Stimulated activated CD8-positive, alpha-beta memory T cell treated with anti-CD3 and anti-CD28 coated beads, Interleukin-12 subunit alpha, Interleukin-12 subunit beta, amount 100 ng/mL, for 1 hour (primary cell): ENCODE data around the gene RAB35.

Experiments
- DNase-seq: peaks from one replicate; pipeline ENCODE4 v3.0.0-alpha.2; 2020; ENCODE audit warnings: low read depth

Gene RAB35

DNA sequence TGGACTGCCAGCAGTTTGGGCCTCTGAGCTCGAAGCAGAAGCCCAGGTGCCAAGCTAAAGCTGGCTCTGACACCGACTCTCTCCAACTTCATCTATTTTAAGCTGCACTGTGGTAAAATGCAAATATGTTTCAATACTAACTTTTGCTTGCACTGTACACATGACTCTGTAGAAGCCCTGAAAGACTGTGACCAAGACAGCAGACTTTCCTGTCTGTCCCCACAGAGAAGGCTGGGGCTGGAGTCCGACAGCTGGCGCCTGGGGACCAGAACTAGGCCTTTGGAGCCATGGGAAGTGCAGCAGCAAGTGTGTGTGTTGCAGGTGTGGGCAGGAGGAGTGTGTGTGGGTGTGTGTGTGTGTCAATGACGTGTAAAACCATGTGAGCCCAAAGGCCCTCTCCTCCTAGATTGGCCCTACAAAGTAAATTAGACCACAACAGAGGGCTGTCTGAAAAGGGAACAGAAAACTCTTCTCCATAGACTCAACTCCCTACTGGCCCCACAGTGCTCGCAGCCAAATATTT is 16.4 kb upstream of the RAB35 start:
- DNase-seq, result no peak

DNA sequence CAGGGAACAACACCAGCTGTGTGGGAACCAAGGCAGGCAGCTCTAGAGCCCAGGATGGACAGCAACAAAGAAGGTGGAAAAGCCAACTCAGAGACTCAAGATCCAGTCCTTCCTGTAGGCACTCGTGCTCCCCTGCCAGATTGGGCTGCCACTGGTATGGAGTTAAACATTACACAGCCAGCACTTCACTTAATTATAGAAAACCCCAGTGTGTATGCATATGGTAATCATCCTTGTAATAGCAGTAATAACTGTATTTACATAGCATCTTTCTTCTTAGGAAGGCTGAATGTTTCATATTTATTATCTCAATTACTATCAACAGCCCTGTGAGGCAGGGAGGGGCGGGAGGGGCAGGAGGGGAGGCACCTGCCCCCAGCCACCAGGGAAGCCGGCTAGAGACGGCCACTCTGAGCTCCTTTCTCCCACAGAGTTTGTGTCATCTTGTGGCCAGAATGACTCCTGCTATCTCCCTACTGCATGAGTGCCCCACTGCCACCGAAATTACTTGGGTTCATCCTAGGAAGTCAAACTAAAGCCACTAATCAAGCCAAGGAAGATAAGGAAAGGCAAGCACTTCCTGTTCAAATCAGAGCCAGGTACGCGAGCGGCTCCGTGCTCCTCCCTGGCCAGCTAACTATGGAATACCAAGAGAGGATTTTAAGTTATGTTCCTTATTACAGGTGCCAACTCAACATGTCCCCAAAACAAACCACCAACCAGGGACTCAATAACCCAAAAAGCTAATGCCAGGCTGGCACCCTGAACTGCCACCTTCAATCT is 15.7 kb upstream of the RAB35 start:
- no peak for DNase-seq

DNA sequence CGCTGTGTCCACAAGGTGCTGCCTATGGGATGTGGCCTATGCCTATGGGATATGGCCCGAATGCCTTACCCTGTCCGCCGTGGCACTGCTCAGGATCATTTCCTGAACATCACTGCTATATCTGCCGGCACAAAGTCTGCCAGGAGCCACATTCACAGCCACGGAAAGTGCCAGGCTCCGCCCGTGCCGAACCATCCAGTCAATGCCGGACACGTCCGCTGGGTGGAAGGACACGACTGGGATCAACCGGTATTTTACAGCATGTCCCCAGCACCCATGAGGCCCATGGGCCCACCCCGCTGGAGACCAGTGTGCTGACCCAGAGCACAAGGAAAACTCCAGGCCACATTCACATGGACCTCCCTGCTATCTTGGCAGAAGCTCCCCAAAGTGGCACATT is 14.6 kb upstream of the RAB35 start:
- no peak for DNase-seq

DNA sequence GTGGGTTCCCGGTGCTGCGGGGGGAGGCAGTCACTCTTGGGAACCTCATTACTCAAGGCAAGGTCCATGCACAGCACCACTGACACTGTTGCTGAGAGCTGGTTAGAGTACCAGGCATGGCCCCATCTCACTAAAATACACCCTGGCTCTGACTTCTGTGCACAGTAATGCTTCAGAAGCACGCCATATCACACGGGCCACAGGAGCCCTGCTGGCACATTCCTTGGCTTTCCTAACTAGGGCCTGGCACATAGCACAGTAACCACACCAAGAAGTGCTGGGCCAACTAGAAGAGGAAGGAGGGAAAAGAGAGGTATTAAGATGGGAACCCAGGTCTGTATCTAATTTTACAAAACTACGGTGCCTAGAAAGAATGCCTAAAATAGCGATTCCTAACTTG is 13.5 kb upstream of the RAB35 start:
- no peak for DNase-seq

DNA sequence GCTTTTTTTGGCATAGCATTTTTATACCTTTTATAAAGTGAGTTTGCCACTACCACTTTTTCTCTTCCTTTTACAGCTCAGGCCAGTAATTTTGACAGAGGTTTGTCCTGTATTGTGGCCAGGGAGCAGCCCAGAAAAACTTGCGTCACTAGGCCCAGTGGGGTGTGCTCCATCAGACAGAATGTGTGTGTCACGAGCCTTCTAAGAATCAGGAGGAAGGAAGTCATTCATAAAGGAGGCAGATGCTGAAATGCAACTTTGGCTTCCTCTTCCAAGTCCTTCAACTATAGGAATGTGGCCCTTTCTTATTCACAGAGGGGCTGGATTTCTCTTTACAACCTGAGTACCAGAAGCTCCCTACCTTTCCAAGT is 10.1 kb upstream of the RAB35 start:
- DNase-seq, result no peak

DNA sequence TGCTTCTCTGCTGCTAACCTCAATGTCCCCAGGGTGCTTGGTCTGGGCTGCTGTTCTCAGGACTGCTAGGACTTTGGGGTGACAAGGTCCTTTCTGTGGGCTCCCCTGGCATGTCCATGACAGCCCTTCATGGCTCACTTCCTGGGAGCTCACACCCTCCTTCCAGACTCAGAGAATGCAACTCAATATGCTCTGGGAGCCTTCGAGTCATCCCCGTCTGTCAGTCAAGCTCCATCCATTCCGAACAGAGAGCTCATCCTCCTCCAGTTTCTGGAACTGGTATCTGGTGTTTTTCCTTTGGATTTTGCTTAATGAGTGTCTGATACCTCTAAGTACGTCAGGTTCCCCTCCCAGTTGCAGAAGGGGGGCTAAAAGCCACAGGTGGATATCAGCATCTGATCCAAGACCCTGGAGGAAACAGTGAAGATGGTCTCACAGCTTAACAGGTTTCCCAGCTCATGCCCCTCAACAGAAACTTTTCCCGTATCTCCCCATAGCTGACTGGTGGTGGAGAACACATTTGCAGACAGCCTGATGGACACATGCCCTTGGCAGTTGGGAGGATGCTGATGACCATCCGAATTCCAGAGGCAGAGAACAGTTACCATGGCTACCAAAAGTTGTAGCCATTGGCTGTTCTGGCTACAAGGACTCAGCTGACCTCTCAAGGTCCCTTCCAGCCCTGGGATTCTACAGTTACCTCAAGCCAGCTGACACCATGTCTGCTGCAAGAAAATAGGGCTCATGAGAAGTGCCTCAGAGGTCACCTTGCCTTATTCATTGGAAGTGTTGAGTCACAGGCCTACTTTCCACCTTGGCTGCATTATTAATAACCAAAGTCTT is 9.5 kb upstream of the RAB35 start:
- DNase-seq, result no peak

DNA sequence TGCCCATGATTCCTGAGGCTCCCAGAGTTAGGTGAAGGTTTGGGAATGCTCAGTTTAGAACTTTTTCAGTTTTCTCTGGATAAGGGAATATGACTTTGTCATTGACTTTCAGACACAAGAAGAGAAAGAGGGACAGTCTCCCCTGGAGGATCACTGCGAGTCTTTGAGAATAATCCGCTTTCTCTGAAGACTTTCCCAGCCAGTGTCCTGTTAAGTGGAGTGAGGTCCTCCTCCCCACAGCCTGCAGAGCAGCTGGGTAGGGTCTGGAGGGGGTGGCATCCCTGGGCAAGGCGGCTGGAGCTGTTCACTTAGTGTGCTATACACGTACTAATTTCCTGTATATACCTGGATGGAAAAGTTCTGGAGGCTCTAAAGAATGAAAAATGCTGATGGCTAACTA is 8.5 kb upstream of the RAB35 start:
- DNase-seq, result no peak

DNA sequence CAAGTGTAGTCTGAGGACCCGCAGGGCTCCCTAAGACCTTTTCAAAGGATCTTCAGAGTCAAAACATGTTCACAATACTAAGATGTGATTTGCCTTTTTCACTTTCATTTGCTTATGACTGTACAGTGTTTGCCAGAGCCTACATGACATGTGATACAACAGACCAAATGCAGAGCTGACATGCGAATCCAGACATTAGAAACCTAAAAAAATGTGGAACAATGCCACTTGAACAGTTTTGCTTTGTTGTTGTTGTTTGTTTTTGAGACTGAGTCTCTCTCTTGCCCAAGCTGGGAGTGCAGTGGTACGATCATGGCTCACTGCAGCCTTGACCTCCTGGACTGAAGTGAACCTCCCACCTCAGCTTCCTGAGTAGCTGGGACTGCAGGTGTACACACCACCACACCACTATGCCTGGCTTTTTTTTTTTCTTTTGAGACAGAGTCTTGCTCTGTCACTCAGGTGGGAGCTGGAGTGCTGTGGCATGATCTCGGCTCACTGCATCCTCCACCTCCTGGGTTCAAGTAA is 5.3 kb upstream of the RAB35 start:
- no peak for DNase-seq

DNA sequence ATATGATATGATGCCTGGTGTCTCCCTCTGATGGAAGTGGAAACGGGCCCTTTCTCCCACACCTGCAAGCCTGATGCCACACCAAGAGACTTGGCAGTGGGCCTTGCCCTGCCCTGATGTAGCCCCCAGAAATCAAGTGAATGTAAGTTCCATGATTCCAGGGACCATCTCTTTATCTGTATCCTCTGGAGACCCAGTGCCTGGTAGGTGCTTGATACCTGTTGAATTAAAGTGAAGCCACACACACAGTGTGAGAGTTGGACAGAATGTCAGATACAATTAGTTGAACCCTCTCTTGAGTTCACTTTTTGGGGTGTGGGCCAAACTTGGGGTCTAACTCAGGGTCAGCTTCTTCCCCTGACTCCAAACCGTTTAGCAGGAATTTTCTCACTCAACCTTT is 4.8 kb upstream of the RAB35 start:
- no peak for DNase-seq

DNA sequence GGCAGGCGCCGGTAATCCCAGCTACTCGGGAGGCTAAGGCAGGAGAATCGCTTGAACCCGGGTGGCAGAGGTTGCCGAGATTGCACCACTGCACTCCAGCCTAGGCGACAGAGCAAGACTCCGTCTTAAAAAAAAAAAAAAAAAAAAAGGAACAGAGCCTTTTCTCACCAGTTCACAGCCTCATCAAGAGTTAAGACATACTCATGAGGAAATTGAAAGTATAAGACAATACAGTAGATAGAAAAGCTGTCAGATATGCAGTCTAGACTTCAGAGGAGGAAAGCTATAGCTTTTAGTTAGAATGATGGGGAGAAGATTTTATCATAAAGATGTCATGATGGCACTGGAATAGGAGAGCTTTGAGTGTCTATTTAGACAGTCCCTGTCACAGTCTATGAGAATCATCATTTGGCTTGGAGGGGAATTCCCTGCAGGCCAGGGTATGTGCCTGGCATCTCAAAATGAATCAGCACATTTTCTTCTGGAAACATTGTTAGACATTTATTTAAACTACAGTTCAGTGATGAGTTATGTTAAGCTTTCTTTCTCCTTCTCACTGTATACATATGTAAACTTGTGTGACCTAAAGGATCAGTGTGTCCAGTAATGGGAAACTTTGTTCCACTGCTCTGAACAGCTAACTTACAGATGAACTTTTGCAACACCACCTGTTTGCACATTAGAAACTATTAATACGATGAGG is 2.9 kb upstream of the RAB35 start:
- no peak for DNase-seq

DNA sequence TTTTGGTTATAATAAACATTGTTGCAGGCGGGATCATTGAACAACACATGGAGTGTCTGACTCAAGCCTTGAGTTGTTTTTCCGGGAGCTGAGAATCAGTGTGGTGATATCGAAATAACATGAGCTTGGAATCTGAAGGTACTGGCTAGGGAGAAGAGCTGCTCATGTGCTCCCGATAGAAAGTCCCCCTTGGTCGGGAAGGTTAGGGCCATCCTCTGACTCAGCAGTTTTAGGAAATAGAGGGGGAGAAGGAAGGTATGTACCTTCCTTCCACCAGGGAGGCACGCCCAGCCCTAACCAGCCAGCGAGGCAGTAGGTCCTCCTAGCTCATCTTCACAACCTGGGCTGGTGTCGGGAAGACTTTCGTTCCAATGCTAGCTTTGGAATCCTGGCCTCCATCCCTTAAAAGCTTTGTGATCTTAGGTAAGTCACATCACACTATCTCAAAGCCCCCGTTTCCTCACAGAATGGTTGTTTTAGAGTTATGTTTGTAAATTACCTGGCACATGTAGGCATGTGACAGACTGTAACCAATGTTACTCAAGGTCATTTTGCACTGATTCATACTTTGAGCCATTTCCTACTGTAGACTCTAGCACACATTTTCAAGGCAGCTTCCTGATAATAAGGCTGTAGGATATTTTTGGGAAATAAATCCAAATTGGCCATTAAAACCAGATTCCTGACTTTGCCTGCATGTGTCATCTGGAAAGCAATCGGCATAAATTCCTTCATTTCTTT is 1.9 kb upstream of the RAB35 start:
- no peak for DNase-seq

DNA sequence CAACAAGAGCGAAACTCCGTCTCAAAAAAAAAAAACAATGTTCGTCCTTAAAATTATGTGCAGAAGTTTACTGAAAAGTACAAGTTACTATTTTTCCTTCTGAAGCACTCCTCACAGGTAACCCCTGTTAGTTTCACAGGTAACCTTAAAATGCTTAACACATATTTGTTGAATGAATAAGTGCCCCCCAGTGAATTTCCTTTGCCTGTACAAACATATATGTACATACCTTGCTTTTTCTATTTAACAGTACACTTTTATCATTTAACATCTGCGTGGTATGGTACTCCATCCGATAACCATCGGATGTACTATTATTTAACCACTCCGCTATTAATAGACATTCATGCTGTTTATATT is 1.4 kb upstream of the RAB35 start:
- no peak for DNase-seq

DNA sequence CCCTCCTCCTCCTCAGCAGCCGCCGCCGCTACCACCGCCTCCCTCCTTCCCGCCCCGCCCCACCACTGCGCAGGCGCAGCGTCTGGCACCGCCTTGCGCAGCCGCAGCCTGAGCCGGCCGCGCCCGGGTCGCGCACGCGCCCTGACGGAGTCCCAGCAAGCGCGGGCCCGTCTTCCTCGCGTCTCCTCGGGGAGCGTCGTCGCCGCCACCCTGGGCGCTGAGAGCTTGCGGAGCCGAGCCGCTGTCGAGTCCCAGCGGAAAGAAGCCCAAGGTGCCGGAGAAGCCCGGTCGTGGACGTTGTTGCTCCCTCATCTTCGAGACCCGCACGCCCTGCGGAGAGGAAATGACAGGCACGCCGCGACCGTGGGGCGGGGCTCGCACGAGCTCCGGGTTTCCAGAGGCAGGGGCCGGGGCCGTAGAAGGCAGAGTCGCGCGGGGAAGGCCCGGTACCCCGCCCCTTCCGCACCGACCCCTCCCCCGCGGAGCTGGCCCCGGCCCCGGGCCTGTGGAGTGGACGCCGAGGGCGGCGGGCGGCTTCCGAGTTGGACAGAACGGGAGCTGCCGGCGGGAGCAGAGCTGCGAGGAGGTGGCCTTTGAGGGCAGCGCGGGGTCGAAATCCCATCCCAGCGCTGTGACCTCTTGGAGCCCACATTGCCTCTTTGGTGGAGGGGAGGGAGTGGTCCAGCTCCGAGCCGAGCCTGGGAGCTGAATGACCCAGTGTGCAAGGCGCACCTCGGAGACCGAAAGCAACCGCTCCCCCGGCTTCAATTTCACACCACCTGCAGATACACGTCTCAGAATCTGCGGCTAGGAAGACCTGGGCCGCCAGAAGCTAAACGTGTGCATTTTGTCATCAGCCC is 469 bp upstream of the RAB35 start:
- DNase-seq, result peak; percentile 96

DNA sequence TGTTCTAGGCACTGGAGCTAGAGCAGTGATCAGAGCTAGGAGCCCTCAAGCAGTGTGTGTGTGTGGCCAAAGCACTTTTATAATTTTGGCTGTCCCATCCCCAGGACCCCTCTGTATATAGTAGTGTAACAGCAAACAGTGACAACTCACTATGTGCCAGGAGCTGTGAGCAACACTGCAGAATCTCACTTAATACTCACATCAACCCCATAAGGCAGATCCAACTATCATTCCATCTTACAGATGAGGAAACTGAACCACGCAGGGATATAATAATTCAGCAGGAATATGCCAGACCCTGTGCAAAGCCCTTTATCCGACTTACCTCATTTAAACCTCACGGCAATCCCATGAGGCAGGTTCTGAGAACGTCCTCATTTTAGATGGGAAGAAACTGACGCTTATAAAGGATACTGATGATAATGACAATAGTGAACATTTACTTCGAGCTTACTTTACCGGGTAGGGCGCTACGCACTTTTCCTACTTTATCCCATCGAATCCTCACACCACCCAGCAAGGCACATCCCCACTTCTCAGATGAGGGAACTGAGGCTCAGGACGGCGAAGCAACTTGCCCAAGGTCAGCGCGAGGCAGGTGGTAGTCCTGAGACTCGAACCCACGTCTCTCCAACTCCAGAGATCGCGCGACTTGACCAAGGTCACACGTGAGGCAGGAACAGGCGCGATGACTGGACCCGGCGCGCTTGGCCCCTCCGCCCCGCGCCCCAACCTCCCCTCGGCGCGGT is 687 bp downstream of the RAB35 start:
- DNase-seq, result no peak

DNA sequence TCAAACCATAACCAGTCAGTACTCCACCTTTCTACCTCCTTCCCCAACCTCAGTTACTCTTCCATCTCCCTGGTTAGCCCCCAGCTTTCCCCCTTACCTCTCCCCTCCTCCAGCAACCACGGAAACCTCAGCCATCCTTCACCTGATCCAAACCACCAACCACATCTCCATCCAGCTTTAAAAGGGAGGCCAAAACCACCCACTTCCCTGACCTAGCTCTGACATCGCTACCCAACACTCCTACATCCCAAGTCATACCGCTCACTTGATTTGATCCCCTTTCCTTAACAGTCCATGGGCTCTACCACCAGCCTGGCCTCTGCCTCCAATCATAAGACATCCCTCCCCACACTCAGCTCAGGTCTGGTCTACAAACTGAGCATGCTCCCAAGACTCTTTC is 1.5 kb downstream of the RAB35 start:
- no peak for DNase-seq

DNA sequence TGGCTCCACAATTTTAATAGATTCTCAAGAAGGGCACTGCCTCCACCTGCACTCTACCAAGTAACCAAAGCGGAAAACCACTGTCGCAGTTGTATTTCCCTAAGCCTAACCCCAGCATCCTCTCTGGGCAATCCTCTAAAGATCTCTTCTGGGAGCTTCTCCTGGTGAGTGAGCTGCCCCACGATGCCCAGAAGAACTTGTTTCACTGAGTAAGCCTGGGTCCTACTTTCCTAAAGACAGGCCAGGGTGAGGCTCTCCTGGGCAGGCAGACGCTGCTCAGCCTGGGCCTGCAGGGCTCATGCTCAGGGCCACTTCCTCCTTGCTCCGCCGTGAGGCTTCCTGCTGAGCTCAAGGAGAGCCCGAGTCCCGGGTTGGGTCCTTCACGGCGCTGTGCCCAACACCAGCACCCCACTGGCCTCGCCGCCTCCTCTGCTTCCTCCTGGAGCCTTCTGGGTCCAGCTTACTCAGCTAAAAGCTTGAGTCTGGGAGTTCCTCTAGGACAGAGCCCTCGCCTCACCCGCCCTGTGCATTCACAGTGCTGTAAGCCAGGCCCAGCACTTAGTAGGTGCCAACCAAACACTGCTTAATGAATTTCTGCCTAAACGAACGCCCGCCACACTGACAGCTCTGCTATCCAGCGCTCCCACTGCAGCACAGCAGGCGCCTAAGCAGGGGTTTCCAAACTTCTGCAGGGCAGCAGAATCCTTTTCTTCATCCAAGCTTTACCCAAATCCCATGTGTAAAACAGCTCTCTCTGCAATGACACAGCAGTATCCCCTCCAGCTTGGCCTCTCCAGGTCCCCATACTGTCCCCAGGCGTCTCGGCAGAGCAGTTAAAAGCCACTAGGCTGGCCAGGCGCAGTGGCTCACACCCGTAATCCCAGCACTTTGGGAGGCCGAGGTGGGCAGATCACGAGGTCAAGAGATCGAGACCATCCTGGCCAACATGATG is 5.7 kb downstream of the RAB35 start:
- peak; percentile 31 for DNase-seq

DNA sequence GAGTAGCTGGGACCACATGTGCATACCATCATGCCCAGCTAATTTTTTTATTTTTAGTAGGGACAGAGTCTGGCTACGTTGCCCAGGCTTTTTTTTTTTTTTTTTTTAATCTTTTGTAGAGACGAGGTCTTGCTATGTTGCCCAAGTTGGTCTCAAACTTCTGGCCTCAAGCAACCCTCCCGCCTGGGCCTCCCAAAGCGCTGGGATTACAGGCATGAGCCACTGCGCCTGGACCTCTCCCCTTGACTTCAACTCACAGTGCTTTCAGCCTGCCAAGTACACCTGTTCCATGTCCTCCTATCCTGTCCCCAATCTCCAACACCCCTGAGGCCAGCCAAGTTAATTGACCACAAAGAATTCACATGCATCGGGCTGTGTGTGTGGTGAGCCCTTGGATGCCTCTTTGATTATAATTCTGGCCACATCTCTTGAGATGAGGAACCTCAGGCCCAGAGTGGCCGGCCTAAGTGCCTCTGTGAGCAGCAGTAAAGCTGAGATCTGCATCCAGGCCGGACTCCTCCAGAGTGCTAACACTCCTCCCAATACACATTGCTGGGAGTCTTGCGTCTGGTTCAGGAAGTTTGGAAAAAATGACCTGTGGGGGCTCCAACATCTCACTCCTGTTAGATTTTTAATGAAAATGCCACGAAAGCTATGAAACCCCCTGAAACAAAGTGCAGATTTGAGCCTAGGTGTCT is 6.8 kb downstream of the RAB35 start:
- no peak for DNase-seq

DNA sequence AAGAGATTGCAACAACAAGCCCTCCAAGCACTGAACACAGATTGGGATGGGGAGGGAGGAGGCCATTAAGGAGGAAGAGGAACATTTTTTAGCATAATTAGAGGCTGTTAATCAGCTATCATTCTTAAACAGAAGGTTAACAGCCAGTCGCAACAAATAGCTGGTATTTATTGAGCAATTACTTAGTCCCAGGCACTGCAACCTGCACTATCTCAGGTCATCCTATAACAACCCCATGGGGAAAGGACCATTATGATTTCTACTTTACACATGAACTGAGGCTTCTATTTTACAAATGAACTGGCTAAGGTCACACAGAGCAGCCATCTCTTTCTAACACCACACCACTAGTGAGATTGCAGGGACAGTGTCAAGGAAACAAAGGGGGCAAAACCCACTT is 10.4 kb downstream of the RAB35 start:
- DNase-seq, result no peak
